ENCODE data around the gene KIAA0408. TPM values are rescaled to one million over a fixed set of nuclear protein-coding genes. Genes with fewer than 3 reads are reported as not detected.
A peak's percentile ranks its signal among the peaks of the same experiment; 100 is the strongest.

The KIAA0408 gene
- 116 TPM for total RNA-seq

- DNase-seq: no peak
Measured at GRCh38 chr6:127459231-127459641, at the start of gene KIAA0408. Gene KIAA0408, minus strand, starts transcription at chr6:127459389. Its CDS starts 5,408 bp downstream, at chr6:127453981.

- DNase-seq: no peak
Measured at GRCh38 chr6:127506894-127507293, 47.7 kb upstream of the KIAA0408 start.

GRCh38 chr6:127503022-127503421, 43.8 kb upstream of the KIAA0408 start:
- DNase-seq: no peak

- no peak for DNase-seq
Measured at GRCh38 chr6:127497410-127497809, 38.2 kb upstream of the KIAA0408 start.

GRCh38 chr6:127496471-127496870, 37.3 kb upstream of the KIAA0408 start:
- no peak for DNase-seq

GRCh38 chr6:127494240-127494767, 35.1 kb upstream of the KIAA0408 start:
- DNase-seq: no peak

- no peak for DNase-seq
Measured at GRCh38 chr6:127489248-127489647, 30.1 kb upstream of the KIAA0408 start.

GRCh38 chr6:127486934-127487333, 27.7 kb upstream of the KIAA0408 start:
- DNase-seq: no peak

GRCh38 chr6:127484212-127484863, 25.1 kb upstream of the KIAA0408 start:
- DNase-seq: no peak

- no peak for DNase-seq
Measured at GRCh38 chr6:127483399-127484055, 24.3 kb upstream of the KIAA0408 start.

GRCh38 chr6:127482325-127482724, 23.1 kb upstream of the KIAA0408 start:
- DNase-seq: no peak

- DNase-seq: no peak
Measured at GRCh38 chr6:127481628-127482027, 22.4 kb upstream of the KIAA0408 start.

- no peak for DNase-seq
Measured at GRCh38 chr6:127481111-127481510, 21.9 kb upstream of the KIAA0408 start.

GRCh38 chr6:127477658-127478057, 18.5 kb upstream of the KIAA0408 start:
- DNase-seq: no peak

- DNase-seq: no peak
Measured at GRCh38 chr6:127475823-127476176, 16.6 kb upstream of the KIAA0408 start.

GRCh38 chr6:127475135-127475822, 16.1 kb upstream of the KIAA0408 start:
- DNase-seq: no peak

- DNase-seq: no peak
Measured at GRCh38 chr6:127471379-127472255, 12.4 kb upstream of the KIAA0408 start.

GRCh38 chr6:127468936-127469335, 9.7 kb upstream of the KIAA0408 start:
- DNase-seq: no peak

- no peak for DNase-seq
Measured at GRCh38 chr6:127466416-127466815, 7.2 kb upstream of the KIAA0408 start.

- DNase-seq: peak; percentile 33
Measured at GRCh38 chr6:127464881-127465459, 5.8 kb upstream of the KIAA0408 start.

- no peak for DNase-seq
Measured at GRCh38 chr6:127464161-127464880, 5.1 kb upstream of the KIAA0408 start.

Measured in occipital lobe (tissue), 2 donors.